WTC11 (cell line): ENCODE data around the gene NDN. TPM values are rescaled to one million over a fixed set of nuclear protein-coding genes. Genes with fewer than 3 reads are reported as not detected.

Experiments
- ATAC-seq: fragments of 200-7000 bp; cut with Tn5 transposase; 2 replicates; pipeline ENCODE4 v1.10.0; 2021; ENCODE audit warnings: mild to moderate bottlenecking, moderate library complexity
- CTCF ChIA-PET: fragments of 300-600 bp; sonication (Branson Sonifier 250); formaldehyde crosslinking; loops from one replicate; lab custom pipeline; 2021; ENCODE audit warnings: antibody characterized with exemption; lab: Charles Lee
- POLR2A ChIA-PET: fragments of 350-600 bp; sonication (Branson Sonifier 250); formaldehyde crosslinking; loops from one replicate; lab custom pipeline; 2021; ENCODE audit warnings: antibody characterized with exemption; lab: Charles Lee
- DNase-seq: peaks from one replicate; pipeline ENCODE4 v3.0.0; 2021; ENCODE audit warnings: low spot score
- H3K27ac Mint-ChIP-seq: 2 replicates; pipeline ENCODE4 v1.8.0; 2021; ENCODE audit warnings: mixed read lengths
- H3K27me3 Mint-ChIP-seq: 2 replicates; pipeline ENCODE4 v1.8.0; 2021; ENCODE audit warnings: low read depth, mild to moderate bottlenecking, moderate library complexity, mixed read lengths
- H3K36me3 Mint-ChIP-seq: 2 replicates; pipeline ENCODE4 v1.8.0; 2021; ENCODE audit warnings: mixed read lengths
- H3K4me1 Mint-ChIP-seq: 2 replicates; pipeline ENCODE4 v1.8.0; 2022; ENCODE audit warnings: mixed read lengths
- H3K4me3 Mint-ChIP-seq: 2 replicates; pipeline ENCODE4 v1.8.0; 2021; ENCODE audit warnings: mild to moderate bottlenecking, moderate library complexity, mixed read lengths
- H3K9me3 Mint-ChIP-seq: 2 replicates; pipeline ENCODE4 v1.8.0; 2021; ENCODE audit warnings: mixed read lengths
- ATF2 ChIP-seq: sonication (generic); formaldehyde crosslinking; IDR thresholded peaks from 2 replicates; pipeline ENCODE4 v1.8.1; 2022; ENCODE audit warnings: low read depth, missing genetic modification reagents, borderline replicate concordance
- CREM ChIP-seq: sonication (generic); formaldehyde crosslinking; IDR thresholded peaks from 2 replicates; pipeline ENCODE4 v1.8.1; 2022; ENCODE audit warnings: mild to moderate bottlenecking, missing genetic modification reagents, moderate library complexity
- E2F5 ChIP-seq: sonication (generic); formaldehyde crosslinking; IDR thresholded peaks from 2 replicates; pipeline ENCODE4 v1.8.1; 2022; ENCODE audit warnings: mild to moderate bottlenecking, moderate library complexity, missing genetic modification reagents
- EMX1 ChIP-seq: fragments of 250-450 bp; sonication (Bioruptor Pico); IDR thresholded peaks from 2 replicates; pipeline ENCODE4 v1.8.0; 2021; ENCODE audit warnings: mild to moderate bottlenecking
- ETV6 ChIP-seq: sonication (generic); formaldehyde crosslinking; IDR thresholded peaks from 2 replicates; pipeline ENCODE4 v1.8.1; 2022; ENCODE audit warnings: mild to moderate bottlenecking, missing genetic modification reagents
- FOXK1 ChIP-seq: sonication (generic); formaldehyde crosslinking; IDR thresholded peaks from 2 replicates; pipeline ENCODE4 v1.8.0; 2022; ENCODE audit warnings: mild to moderate bottlenecking, moderate library complexity, missing genetic modification reagents
- GRHL2 ChIP-seq: fragments of 250-450 bp; sonication (Bioruptor Pico); IDR thresholded peaks from 2 replicates; pipeline ENCODE4 v1.8.0; 2022; ENCODE audit warnings: mild to moderate bottlenecking, moderate library complexity; ENCODE audit not compliant: insufficient replicate concordance, severe bottlenecking
- IRF1 ChIP-seq: sonication (generic); formaldehyde crosslinking; IDR thresholded peaks from 2 replicates; pipeline ENCODE4 v1.8.0; 2023; ENCODE audit warnings: missing genetic modification reagents
- JUN ChIP-seq: sonication (generic); formaldehyde crosslinking; IDR thresholded peaks from 2 replicates; pipeline ENCODE4 v1.8.0; 2023; ENCODE audit warnings: mild to moderate bottlenecking, missing genetic modification reagents
- MAX ChIP-seq: sonication (generic); formaldehyde crosslinking; IDR thresholded peaks from 2 replicates; pipeline ENCODE4 v1.8.0; 2022; ENCODE audit warnings: mild to moderate bottlenecking, missing genetic modification reagents
- MYBL2 ChIP-seq: sonication (generic); formaldehyde crosslinking; IDR thresholded peaks from 2 replicates; pipeline ENCODE4 v1.8.1; 2023; ENCODE audit warnings: mild to moderate bottlenecking, moderate library complexity, missing genetic modification reagents
- NFE2L1 ChIP-seq: sonication (generic); formaldehyde crosslinking; IDR thresholded peaks from 2 replicates; pipeline ENCODE4 v1.8.1; 2023; ENCODE audit warnings: missing genetic modification reagents
- NFYB ChIP-seq: sonication (generic); formaldehyde crosslinking; conservative IDR thresholded peaks from 2 replicates; pipeline ENCODE4 v1.8.0; 2022; ENCODE audit warnings: low read depth, missing genetic modification reagents
- OVOL2 ChIP-seq: fragments of 250-450 bp; sonication (Bioruptor Pico); IDR thresholded peaks from 2 replicates; pipeline ENCODE4 v1.9.0; 2021; ENCODE audit warnings: mild to moderate bottlenecking, borderline replicate concordance
- RORB ChIP-seq: fragments of 250-450 bp; sonication (Bioruptor Pico); IDR thresholded peaks from 2 replicates; pipeline ENCODE4 v1.9.0; 2021; ENCODE audit warnings: mild to moderate bottlenecking
- STAT6 ChIP-seq: sonication (generic); formaldehyde crosslinking; conservative IDR thresholded peaks from 2 replicates; pipeline ENCODE4 v1.8.1; 2023; ENCODE audit warnings: mild to moderate bottlenecking, low read depth, missing genetic modification reagents, moderate library complexity
- TP53 ChIP-seq: sonication (generic); formaldehyde crosslinking; IDR thresholded peaks from 2 replicates; pipeline ENCODE4 v1.8.1; 2023; ENCODE audit warnings: mild to moderate bottlenecking, missing genetic modification reagents
- USF1 ChIP-seq: sonication (generic); formaldehyde crosslinking; IDR thresholded peaks from 2 replicates; pipeline ENCODE4 v1.8.0; 2022; ENCODE audit warnings: mild to moderate bottlenecking, missing genetic modification reagents
- ZNF138 ChIP-seq: sonication (generic); formaldehyde crosslinking; conservative IDR thresholded peaks from 2 replicates; pipeline ENCODE4 v1.8.1; 2022; ENCODE audit warnings: mild to moderate bottlenecking, moderate library complexity, missing genetic modification reagents
- ZNF232 ChIP-seq: sonication (generic); formaldehyde crosslinking; IDR thresholded peaks from 2 replicates; pipeline ENCODE4 v1.8.0; 2022; ENCODE audit warnings: mild to moderate bottlenecking, missing genetic modification reagents
- ZNF512 ChIP-seq: sonication (generic); formaldehyde crosslinking; IDR thresholded peaks from 2 replicates; pipeline ENCODE4 v1.8.1; 2022; ENCODE audit warnings: missing genetic modification reagents, borderline replicate concordance
- ZNF671 ChIP-seq: fragments of 250-450 bp; sonication (Bioruptor Pico); IDR thresholded peaks from 2 replicates; pipeline ENCODE4 v1.8.0; 2021; ENCODE audit warnings: mild to moderate bottlenecking
- ZSCAN18 ChIP-seq: fragments of 250-450 bp; sonication (Bioruptor Pico); IDR thresholded peaks from 2 replicates; pipeline ENCODE4 v2.1.2; 2022; ENCODE audit warnings: mild to moderate bottlenecking, moderate library complexity
- total RNA-seq: library from RNA; stranded (reverse); gene quantifications from 3 replicates; pipeline ENCODE4 v1.2.3, GENCODE V29; 2021

The NDN gene
- total RNA-seq, 1 experiment from 2014 or later = 40.0 TPM

GRCh38 chr15:23671481-23671880 lies 15.6 kb downstream of the NDN start:
- POLR2A ChIA-PET = no interaction called here
- Mint-ChIP-seq H3K27me3 (no peaks in the 10 kb centered on the region), H3K4me3 (no peak overlapping the region)

GRCh38 chr15:23670970-23671369 lies 16.1 kb downstream of the NDN start:
- ChIA-PET POLR2A (no interaction called here), CTCF (no interaction called here)
- TF ChIP-seq RORB (CRISPR knock-in tag) (no peak), EMX1 (CRISPR knock-in tag) (no peak), TP53 (CRISPR knock-in tag) (no peak), FOXK1 (CRISPR knock-in tag) (no peak), ZNF671 (CRISPR knock-in tag) (no peak), ZNF232 (no peak), USF1 (CRISPR knock-in tag) (no peak), NFYB (CRISPR knock-in tag) (no peak), E2F5 (CRISPR knock-in tag) (no peak), MAX (CRISPR knock-in tag) (no peak), ZSCAN18 (CRISPR knock-in tag) (no peak), JUN (CRISPR knock-in tag) (no peak), CREM (no peak), IRF1 (CRISPR knock-in tag) (no peak), GRHL2 (CRISPR knock-in tag) (no peak), ZNF138 (CRISPR knock-in tag) (no peak)
- H3K4me1 Mint-ChIP-seq = no peaks in the 10 kb centered on the region
- ATAC-seq (no peak), DNase-seq (no peak)
- H3K4me3 Mint-ChIP-seq = no peak overlapping the region
- H3K9me3 Mint-ChIP-seq = peaks cover 25% of the 10 kb centered on the region
- no peak overlapping the region for H3K27ac Mint-ChIP-seq
- H3K36me3 Mint-ChIP-seq = peaks cover 10% of the 10 kb centered on the region
- no peaks in the 10 kb centered on the region for H3K27me3 Mint-ChIP-seq

More at GRCh38 chr15:23671481-23671880, 15.6 kb downstream of the NDN start:
- no peak for ATAC-seq
- peaks cover 25% of the 10 kb centered on the region for H3K9me3 Mint-ChIP-seq
- H3K4me1 Mint-ChIP-seq = no peaks in the 10 kb centered on the region
- TF ChIP-seq ATF2 = no peak
- TF ChIP-seq ETV6 = no peak
- no peak for TF ChIP-seq ZNF512 (CRISPR knock-in tag)
- no peak for TF ChIP-seq MYBL2 (CRISPR knock-in tag)
- no peak for TF ChIP-seq RORB (CRISPR knock-in tag)
- TF ChIP-seq NFE2L1 (CRISPR knock-in tag) = no peak
- TF ChIP-seq ZNF671 (CRISPR knock-in tag) = no peak
- TF ChIP-seq OVOL2 = no peak
- no peak for TF ChIP-seq STAT6
- no peak for DNase-seq
- H3K36me3 Mint-ChIP-seq = peaks cover 10% of the 10 kb centered on the region
- no peak overlapping the region for H3K27ac Mint-ChIP-seq
- CTCF ChIA-PET = no interaction called here
